HG03103 (cell line): ENCODE data around the gene CNP.

Source experiments
- ATAC-seq: cut with Tn5 transposase; IDR thresholded peaks from one replicate; pipeline ENCODE4 v1.9.1; 2021; ENCODE audit warnings: low read depth; ENCODE audit not compliant: unreplicated experiment

The CNP gene

GRCh38 chr17:41971721-41972523 is 5.3 kb downstream of the CNP start:
- ATAC-seq: no peak

GRCh38 chr17:41972571-41973407 is 6.2 kb downstream of the CNP start:
- ATAC-seq: no peak

- no peak for ATAC-seq
Measured at GRCh38 chr17:41973408-41973811, 6.8 kb downstream of the CNP start.

- no peak for ATAC-seq
Measured at GRCh38 chr17:41974031-41974430, 7.4 kb downstream of the CNP start.

- no peak for ATAC-seq
Measured at GRCh38 chr17:41974658-41975057, 8.1 kb downstream of the CNP start.

GRCh38 chr17:41975099-41976083 is 8.8 kb downstream of the CNP start:
- ATAC-seq: no peak

- no peak for ATAC-seq
Measured at GRCh38 chr17:41976142-41976768, 9.7 kb downstream of the CNP start.

- ATAC-seq: no peak
Measured at GRCh38 chr17:41977991-41978390, 11.4 kb downstream of the CNP start.

GRCh38 chr17:41982026-41982760 is 15.6 kb downstream of the CNP start:
- no peak for ATAC-seq

- ATAC-seq: no peak
Measured at GRCh38 chr17:41984454-41984853, 17.9 kb downstream of the CNP start.

- ATAC-seq: no peak
Measured at GRCh38 chr17:41985919-41986318, 19.3 kb downstream of the CNP start.

GRCh38 chr17:41986634-41987033 is 20.0 kb downstream of the CNP start:
- ATAC-seq: no peak

- no peak for ATAC-seq
Measured at GRCh38 chr17:41987642-41988041, 21.0 kb downstream of the CNP start.

GRCh38 chr17:41988418-41988817 is 21.8 kb downstream of the CNP start:
- ATAC-seq: no peak

GRCh38 chr17:41989702-41990419 is 23.3 kb downstream of the CNP start:
- no peak for ATAC-seq

- no peak for ATAC-seq
Measured at GRCh38 chr17:41992576-41992975, 26.0 kb downstream of the CNP start.

GRCh38 chr17:41996855-41997164 is 30.2 kb downstream of the CNP start:
- no peak for ATAC-seq

GRCh38 chr17:41998497-41998896 is 31.9 kb downstream of the CNP start:
- ATAC-seq: no peak
